Measurements from ENCODE around the gene POLD3. TPM values are rescaled to one million over a fixed set of nuclear protein-coding genes. Genes with fewer than 3 reads are reported as not detected.

The POLD3 gene
- total RNA-seq, 1 donor from 2014 or later = 8.9 TPM

DNA sequence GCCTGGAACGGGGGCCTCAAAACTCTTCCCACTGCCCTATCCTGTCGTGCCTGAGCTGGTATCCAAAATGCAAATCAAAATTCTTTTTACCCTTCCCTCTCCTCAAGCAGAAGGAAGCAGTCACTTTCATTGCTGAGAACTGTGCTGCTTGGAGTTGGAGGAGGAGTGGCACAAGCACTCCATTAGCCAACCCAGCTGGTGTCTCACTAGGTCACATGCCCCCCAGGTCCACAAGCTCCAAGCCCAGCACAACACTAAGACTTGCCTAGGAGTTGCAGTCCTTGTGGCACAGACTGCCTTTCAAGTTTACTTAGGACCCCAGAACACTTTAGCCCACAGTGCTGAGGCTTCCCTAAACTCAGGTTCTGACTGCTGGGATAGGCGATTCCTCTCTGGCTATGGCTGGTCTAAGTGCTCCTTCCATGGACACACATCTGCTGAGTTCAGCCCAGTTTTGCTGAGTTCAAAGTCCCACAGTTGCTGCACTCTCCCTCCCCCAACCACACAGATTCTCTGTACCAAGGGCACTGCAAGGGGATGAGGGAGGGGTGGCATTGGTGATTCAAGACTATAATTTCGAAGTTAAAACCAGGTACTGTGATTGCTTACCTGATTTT lies 70.2 kb downstream of the POLD3 start:
- no peak for DNase-seq
- intact Hi-C loops (cut with micrococcal nuclease) = no loop called here
- ATAC-seq = no peak

- DNase-seq (no peak), ATAC-seq (no peak)
- intact Hi-C loops (cut with micrococcal nuclease) = no loop called here
Observed at GRCh38 chr11:74663315-74663714, 70.9 kb downstream of the POLD3 start.

DNA sequence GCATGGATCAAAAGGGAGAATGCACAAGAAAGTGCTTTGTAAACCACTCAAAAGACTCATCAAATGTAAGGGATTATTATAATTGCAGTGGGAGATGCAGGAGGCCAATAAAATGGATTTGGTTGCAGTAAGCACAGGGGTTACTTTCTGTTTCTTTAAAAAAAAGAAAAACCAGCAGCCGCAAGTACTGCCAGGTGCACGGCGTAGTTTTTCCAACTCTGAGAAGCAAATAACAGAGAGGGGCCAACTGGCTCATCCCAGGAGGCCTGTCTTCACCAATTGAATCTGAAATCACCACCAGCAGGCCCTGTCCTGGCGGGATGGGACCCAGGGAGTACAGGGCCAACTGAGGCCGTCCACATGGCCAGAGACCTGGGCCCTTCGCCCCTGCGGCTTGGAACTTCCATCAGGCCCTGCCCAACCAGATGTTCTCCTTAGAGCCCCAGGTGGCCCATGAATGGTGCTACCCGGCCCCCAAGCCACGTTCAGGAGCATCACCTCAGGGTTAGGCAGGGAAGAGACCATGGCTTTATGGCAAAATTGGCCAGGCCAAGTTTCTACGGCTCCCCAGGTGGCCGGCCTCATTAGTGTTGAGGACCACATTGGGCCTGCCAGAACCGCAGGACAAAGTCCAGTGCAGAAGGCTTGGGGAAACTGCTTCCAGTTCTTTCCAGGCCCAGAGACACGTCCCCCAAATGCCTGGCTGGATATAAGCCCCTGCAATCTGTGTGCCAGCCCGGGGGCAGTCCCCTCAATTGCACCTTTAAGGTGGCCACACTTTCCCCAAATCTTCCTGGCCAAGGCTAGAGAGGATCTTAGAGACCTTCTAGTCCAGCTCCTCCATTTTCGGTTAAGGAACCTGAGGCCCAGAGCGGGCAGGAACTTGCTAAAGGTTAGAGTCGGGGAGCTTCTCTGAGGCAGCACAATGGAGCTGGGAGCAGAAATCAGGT lies 77.1 kb downstream of the POLD3 start:
- DNase-seq (peak; percentile 55), ATAC-seq (peak; percentile 20)
- intact Hi-C loops (cut with micrococcal nuclease) = no loop called here

- DNase-seq (no peak), ATAC-seq (no peak)
- intact Hi-C loops (cut with micrococcal nuclease) = no loop called here
Observed at GRCh38 chr11:74670171-74670570, 77.8 kb downstream of the POLD3 start.

DNA sequence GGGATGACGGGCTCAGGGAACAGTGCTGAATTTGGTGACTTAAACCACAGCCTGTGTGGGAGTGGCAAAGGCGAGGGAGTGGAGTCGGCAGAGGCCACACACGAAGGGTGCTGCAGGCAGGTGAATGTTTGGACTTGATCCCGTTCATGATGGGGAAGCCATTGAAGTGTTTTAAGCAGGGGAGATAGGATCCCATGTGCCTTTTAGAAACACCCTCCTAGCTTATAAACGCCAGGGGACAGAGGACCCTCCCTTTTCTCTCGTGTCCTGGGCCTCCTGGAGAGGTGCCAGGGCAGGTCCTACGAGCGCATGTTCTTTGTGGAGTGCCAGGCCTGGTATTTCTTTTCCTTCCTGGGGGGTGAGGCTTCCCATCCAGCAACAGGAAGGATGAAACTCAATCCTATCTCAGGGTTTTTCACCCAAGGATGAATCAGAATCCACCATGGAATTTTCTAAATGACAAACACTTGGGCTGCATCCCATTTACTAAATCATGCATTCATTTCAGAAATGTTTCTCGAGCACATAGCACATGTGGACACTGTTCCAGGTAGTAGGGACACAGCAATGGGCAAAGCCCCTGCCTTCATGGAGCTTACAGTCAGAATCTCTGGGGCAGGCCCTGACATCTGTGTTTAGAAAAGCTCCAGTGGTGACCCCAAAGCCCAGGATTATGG lies 79.3 kb downstream of the POLD3 start:
- no peak for DNase-seq
- intact Hi-C loops (cut with micrococcal nuclease) = no loop called here
- no peak for ATAC-seq

DNA sequence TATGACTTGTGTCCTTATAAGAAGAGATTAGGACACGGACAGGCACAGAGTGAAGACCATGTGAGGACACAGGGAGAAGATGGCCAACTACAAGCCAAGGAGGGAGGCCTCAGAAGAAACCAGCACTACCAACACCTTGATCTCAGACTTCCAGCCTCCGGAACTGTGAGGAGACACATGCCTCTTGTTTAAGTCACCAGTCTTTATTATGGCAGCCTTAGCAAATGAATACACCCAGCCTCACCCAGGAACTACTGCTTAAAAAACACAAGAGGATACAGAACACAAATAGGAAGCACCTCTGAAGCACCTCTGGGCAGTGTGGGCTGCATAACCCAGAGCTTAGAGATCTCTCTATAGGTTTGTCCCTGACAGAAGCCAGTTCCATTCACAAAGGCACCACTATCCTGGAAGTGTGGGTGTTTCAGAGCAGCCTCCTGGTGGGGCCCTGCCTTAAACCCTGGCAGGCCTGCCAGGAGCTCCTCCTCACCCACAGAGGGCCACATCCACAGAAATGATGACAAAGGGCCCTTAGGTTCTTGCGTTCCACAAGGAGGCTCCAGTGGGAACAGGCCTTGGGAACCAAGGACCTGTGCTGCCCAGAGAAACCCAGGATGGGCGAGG lies 80.1 kb downstream of the POLD3 start:
- intact Hi-C loops (cut with micrococcal nuclease) = no loop called here
- no peak for DNase-seq
- ATAC-seq = peak; percentile 9

DNA sequence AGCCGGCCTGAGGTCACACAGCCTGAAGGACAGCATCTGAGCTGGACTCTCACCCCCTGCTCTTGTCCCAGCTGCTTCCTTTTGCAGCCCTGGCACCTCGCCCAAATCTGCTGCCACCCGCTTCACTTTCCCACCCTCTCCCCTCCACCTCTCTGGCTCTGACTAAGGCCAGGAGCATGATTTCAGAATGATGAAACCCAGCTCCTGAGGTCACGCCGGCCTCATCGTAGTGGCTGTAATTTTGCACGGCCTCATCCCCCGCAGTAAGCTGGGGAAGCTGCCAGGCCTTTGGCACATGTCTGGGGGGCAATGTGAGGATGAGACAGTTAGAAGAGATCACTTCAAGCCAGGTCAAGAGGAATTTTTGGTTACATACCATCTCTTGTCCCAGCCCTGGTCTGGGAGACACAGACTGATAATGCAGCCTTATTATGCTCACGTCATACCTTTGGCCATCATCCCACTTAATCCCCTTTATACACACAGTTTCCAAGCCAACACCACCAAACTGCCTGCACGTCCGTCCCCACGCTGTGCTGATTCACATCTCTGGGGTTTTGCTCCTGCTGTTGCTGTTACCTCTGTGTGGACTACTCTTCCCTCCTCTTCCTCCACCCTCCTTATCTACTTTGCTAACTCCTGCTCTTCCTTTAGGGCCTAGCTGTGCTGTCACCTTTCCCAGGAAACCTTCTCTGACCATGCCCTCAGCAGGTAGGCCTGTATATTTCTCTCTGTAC lies 80.7 kb downstream of the POLD3 start:
- peak; percentile 88 for DNase-seq
- intact Hi-C loops (cut with micrococcal nuclease) = no loop called here
- peak; percentile 82 for ATAC-seq

- DNase-seq (no peak), ATAC-seq (no peak)
Observed at GRCh38 chr11:74673693-74674360, 81.4 kb downstream of the POLD3 start.

GRCh38 chr11:74675761-74676160 lies 83.4 kb downstream of the POLD3 start:
- intact Hi-C loops (cut with micrococcal nuclease) = no loop called here

More at GRCh38 chr11:74673693-74674360, 81.4 kb downstream of the POLD3 start:
- intact Hi-C loops (cut with micrococcal nuclease) = no loop called here

DNA sequence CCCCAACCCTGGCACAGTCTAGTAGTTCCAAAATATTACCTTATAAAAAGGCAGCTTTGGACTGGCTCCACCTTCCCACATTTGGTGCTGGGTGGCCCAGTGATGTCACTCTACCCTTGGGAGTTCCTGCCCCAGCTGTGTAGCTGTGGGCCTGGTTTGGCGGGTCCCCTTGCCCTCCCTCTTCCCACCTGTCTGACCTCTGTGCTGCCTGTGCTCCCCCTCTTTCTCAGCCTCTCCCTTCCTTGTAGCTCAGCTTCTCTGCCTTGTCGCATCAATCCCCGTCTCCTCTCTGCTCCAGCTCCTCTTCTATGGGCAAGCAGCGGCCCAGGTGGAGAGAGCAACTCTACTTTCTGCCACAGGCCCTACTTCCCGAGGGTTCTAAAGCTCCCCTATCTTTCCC lies 84.2 kb downstream of the POLD3 start:
- DNase-seq = no peak
- no peak for ATAC-seq
- intact Hi-C loops (cut with micrococcal nuclease) = no loop called here

More at GRCh38 chr11:74675761-74676160, 83.4 kb downstream of the POLD3 start:
- ATAC-seq (no peak), DNase-seq (no peak)

DNA sequence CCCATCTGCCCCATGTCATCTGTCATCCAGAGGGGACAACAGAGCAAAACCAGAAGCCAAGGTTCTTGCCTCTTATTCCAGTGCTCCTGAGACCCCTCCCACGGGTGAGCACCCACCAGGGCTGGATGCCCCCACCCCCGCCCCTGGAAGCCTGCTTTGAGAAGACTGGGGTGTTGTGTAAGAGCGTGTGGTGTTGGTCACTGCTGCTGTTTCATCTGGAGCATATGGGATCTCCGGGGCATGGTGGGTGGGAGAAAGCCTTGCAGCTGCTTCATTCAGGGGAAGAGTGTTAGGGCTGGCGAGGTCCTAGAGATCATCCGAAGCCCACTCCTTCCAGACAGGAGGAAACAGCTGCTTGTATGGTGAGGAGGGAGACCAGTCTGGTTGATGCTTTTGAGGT lies 84.7 kb downstream of the POLD3 start:
- no peak for ATAC-seq
- DNase-seq = no peak
- intact Hi-C loops (cut with micrococcal nuclease) = no loop called here

- intact Hi-C loops (cut with micrococcal nuclease) = no loop called here
- ATAC-seq = no peak
- DNase-seq = no peak
Observed at GRCh38 chr11:74678041-74678440, 85.7 kb downstream of the POLD3 start.

DNA sequence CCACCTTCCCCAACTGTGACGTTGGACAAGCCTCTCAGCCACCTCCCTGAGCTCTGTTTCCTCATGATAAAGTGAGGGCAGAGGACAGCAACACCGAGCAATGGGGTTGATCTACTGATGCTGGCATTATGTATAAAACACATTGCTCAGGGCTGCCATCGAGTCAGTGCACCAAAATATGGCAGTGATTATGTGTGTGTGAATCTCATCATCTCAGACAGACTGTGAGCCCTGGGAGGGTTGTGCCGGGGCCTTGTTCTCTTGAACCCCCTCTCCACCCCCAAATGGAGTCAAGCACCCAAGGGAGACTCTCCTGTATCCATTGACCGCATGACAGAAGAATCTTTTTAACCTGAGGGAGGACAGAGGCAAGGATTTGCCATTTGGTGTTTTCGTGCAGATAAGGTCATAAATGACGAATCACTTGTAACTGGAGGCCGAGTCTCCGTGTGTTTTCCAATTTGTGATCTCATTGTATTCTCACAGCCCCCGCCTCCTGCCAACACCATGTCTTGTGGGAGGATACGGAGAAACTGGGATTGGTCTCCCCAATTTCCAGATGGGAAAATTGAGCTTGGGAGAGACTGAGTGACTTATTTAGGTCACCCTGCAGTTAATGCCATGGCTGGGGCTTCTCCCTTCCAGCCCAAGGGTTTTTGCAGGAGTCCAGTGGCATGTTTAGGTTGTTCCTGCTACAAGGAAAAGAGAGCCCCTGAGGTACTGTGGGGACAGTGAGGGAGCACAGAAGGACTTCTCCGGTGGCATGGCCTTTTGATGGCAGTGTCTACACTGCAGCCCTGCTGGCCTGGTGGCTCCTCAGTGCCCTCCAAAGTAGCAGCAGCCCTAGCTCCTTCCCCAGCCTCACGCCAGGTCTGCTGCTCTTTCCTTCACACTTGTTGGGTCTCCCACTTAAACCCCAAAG lies 86.5 kb downstream of the POLD3 start:
- intact Hi-C loops (cut with micrococcal nuclease) = no loop called here
- no peak for DNase-seq
- ATAC-seq = peak; percentile 37

GRCh38 chr11:74679513-74679865 lies 87.1 kb downstream of the POLD3 start:
- intact Hi-C loops (cut with micrococcal nuclease) = no loop called here
- ATAC-seq (no peak), DNase-seq (no peak)

- intact Hi-C loops (cut with micrococcal nuclease) = no loop called here
- ATAC-seq = no peak
- DNase-seq = no peak
Observed at GRCh38 chr11:74680035-74680671, 87.8 kb downstream of the POLD3 start.

DNA sequence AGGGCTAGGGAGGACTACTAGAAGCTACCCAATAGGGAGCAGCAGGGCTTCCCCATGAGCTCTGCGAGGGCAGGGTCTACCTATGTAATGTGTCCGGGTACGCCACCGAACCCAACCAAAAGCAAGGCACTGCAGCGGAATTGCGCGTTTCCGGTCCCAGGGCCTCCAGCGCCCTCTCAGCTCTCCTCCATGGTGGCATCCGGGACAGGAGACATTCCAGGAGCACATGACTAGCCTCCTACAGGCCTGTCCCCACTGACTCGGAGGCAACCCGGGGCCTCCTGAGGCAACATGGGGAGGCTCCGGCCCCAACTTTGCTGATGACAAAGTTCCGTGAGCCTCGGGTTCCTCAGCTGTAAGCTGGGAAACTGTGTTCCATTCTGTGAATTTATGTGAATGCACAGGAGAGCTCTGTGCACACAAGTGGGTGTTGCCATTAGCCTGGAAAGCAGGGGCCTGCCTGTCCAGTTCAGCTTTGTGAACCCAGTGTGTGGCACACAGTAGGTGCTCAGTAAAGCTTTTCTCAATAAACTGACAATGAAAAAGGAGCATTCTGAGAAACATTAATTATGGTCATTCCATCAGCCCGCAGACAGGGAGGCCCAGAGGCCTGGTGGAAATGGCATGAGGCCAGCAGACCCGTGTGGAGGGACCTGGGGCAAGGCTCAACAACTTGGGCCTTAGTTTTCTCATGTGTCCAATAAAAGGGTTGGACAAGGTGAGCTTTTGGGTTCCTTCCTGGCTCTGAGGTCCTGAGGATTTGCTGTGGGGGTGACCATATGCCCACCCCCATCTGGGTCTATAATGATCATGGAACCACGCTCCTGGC lies 88.5 kb downstream of the POLD3 start:
- DNase-seq (no peak), ATAC-seq (no peak)
- intact Hi-C loops (cut with micrococcal nuclease) = no loop called here

Data from left ventricle myocardium superior (tissue), 1 donor.